Prostate gland (tissue), 2 donors: ENCODE measurements around the gene NCAN.

Experiments used
- CTCF ChIP-seq, 4 experiments: fragments of 200-600 bp in 2 of 4; fragments of 450-650 bp in 2 of 4; sonication (generic) in 2 of 4; IDR thresholded peaks; 1 replicate in 3 of 4; 2 replicates in 1 of 4; pipeline ENCODE4 v1.5.1; 2016 to 2019; ENCODE audit warnings: antibody characterized with exemption in 4 of 4, mild to moderate bottlenecking in 2 of 4, moderate library complexity in 2 of 4
- POLR2A ChIP-seq: fragments of 450-650 bp; IDR thresholded peaks from one replicate; pipeline ENCODE4 v1.6.1; 2016; ENCODE audit warnings: antibody characterized with exemption, mild to moderate bottlenecking
- POLR2AphosphoS5 ChIP-seq: sonication (generic); formaldehyde crosslinking; IDR thresholded peaks from one replicate; pipeline ENCODE4 v1.6.1; 2017; ENCODE audit warnings: antibody characterized with exemption

GRCh38 chr19:19271828-19272599 lies 60.3 kb downstream of the NCAN start:
- TF ChIP-seq CTCF (IDR thresholded peaks at IDR 0.05) = no peak
- TF ChIP-seq POLR2A = no peak
- TF ChIP-seq POLR2AphosphoS5 = no peak
